ENCODE data around the gene LHX4.
"Not testable (repeated sequence)": the region's sequence is repeated elsewhere in the genome, so short reads cannot be mapped to it uniquely, and the experiment has no call there.

LHX4 gene

GRCh38 chr1:180198196-180198595 lies 31.9 kb upstream of the LHX4 start:
- DNase-seq = no peak

- DNase-seq = no peak
These were observed 31.5 kb upstream of the LHX4 start for GRCh38 chr1:180198611-180199010.

DNA sequence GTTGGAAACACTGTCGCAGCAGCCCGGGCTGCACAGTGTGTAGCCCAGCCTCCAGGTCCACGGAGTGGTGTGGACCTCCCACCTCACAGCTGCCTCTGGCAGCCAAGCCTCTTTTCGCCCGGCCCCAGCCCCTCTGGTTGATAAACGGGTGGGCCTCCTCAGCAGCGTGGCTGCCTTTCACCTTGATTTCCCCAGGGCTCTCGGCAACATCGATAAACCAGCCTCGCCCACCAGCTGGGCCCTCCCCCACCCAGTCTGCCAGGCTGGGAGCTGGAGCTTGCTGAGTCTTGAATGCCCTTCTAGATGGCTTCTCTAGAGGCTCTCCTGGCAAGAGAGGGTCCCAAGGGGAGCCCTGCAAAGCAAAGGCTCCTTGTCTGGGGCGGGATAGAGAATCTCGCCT lies 31.0 kb upstream of the LHX4 start:
- DNase-seq = no peak

- no peak for DNase-seq
These were observed 28.4 kb upstream of the LHX4 start for GRCh38 chr1:180201451-180202200.

DNA sequence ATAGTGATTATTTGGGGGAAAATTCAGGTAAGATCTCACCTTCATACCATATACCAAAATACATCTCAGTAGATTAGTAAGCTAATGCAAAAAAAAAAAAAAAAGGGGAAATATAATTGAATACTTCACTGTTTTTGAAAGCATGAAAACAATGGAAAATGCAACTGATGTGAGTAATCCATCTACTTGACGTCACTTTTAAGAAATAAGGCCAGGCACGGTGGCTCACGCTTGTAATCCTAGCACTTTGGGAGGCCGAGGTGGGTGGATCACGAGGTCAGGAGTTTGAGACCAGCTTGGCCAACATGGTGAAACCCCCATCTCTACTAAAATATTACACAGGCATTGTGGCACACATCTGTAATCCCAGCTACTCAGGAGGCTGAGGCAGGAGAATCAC lies 27.5 kb upstream of the LHX4 start:
- DNase-seq = not testable (repeated sequence)

- no peak for DNase-seq
These were observed 25.8 kb upstream of the LHX4 start for GRCh38 chr1:180204231-180204630.

DNA sequence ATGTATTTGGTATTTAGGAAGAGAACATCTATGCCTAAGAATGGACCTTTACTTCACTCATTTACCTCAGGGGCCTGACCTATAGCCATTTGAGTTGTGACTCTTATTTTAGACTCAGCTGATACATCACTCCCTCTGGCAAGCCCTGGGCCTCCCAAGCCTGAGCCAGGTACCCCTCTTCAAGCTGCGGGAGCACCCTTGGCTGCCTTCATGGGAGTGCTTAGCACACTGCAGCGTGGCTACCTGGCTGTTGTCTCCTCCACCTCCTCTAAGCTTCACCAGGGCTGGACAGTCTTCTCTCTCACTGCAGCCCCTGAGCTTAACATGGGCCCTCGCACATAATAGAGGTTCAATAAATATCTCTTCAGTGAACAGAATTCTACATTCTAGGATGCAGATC lies 23.5 kb upstream of the LHX4 start:
- no peak for DNase-seq

- DNase-seq = no peak
These were observed 21.8 kb upstream of the LHX4 start for GRCh38 chr1:180208264-180208663.

GRCh38 chr1:180210008-180210620 lies 19.9 kb upstream of the LHX4 start:
- no peak for DNase-seq

DNA sequence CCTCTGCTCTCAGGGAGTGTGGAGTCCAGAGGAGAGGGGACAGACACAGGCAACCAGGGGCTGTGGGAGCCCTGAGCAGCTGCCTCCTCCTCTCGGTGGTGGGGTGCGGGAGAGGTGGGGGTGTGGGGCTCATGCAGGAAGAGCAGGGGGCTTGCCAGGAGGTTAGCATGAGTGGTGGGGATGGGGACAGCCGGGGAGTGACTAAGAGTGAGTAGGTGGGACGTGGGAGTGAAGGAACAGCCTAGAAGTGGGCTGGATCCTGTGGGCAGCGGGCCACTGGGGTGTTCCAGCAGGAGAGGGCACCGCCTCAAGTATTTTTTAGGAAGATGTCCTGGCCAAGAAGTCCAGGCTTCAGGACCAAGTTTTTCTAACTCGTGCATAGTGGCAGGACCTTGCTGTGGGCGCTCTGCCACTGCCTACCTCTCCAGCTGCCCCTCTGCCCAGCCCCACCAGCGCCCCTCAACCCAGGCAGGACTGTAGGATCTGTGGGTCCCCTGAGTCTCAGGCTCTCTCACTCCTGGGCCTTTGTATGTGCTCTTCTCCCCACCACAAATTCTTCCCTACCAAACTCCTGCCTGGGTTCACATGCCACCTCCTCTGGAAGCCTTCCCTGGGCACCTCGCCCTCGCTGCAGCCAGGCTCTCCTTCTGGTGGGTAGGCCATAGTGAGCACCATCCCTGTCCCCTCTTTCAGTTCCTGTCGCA lies 18.8 kb upstream of the LHX4 start:
- DNase-seq = no peak

GRCh38 chr1:180211860-180212229 lies 18.2 kb upstream of the LHX4 start:
- no peak for DNase-seq

DNA sequence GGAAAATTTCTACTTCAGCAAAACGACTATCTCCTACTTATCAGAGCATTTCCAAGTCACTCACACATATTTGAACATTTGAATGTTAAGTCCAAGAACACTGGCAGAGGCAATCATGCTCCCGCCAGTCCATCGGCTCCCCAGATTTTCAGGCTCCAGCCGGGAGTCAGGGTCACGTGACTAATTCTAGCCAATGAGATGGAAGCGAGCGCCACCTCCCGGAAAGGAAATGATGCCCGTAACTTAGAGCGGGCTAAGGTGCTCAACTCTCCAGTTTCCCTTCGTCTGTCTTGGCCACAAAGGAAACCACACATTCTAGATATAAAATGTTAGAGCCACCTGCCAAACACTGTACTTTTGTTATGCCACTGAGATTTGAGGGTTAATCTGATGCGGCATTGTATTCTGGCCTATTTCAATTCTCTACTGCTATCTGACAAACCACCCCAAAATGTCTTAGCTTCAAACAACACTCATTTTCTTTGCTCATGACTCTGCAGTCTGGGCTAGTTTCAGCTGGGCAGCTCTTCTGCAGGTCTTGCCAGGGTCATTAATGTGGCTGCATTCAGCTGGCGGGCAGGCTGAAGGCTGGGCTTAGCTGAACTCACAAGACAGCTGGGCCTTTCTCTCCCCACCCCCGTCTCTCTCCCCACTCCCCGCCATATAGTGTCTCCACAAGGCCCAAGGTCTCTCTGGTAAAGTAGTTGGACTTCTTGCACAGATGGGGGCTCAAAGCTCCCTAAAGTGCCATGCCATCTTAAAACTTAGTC lies 16.5 kb upstream of the LHX4 start:
- DNase-seq = no peak

GRCh38 chr1:180215856-180216625 lies 14.0 kb upstream of the LHX4 start:
- no peak for DNase-seq

- DNase-seq = no peak
These were observed 13.1 kb upstream of the LHX4 start for GRCh38 chr1:180217006-180217405.

DNA sequence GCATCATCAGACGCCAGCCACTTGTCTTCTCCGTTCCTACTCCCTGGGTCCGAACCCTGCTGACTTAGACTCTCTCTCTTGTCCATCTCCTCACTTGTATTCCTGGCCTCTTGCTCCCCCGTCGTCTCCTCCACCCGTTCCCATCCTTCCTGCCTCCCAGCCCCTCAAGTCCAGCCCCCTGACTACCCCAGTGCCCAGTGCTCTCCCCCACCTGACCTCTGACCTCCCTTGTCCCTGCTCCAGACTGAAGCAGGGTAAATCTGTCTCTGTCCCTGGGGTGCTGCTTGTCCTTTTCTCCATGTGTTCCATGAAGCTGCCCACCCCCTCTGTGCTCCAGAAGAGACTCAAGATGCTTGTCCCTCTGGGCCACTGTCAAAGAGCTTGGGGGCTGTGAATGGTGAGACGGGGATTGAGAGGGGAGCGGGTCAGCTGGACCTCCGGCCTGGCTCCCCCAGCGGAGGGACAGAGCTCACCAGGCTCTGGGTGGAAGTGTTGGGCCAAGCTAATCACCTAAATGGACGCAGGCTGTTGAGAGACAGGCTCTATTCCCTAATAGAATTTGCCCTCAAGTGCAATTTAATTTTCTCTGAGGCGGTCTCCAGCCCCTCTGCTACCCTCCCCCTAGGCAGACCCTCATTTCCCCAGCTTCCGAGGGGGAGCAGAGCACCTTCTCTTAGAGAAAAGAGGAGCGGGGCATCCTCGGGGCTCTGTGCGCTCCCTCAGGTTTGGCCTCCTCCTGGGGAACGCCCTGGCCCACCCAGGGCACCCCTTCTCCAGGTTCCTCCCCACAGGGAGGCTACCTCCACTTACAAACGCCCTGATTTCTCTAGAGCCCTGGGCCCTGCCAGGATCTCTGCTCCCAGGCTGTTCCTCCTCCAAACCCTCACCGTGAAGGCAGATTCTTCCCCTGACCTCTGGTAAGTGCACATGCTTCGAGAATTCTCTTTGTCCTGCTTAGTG lies 11.0 kb upstream of the LHX4 start:
- no peak for DNase-seq

GRCh38 chr1:180219776-180220175 lies 10.3 kb upstream of the LHX4 start:
- no peak for DNase-seq

DNA sequence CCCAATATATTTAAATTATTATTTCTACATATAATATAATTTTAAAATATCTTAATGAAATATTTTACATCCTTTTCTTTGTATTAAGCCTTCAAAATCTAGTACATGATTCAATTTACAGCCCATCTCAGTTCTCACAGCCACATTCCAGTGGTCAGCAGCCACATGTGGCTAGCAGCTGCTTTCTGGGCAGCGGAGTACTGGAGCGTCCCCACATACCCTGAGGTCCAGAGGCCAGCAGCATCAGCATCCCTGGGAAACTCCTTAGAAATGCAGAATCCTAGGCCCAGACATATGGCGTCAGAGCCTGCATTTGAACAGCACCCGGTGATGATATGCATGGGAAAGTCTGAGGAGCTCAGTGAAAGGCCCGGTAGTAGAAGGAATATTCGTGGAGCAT lies 8.6 kb upstream of the LHX4 start:
- DNase-seq = no peak

DNA sequence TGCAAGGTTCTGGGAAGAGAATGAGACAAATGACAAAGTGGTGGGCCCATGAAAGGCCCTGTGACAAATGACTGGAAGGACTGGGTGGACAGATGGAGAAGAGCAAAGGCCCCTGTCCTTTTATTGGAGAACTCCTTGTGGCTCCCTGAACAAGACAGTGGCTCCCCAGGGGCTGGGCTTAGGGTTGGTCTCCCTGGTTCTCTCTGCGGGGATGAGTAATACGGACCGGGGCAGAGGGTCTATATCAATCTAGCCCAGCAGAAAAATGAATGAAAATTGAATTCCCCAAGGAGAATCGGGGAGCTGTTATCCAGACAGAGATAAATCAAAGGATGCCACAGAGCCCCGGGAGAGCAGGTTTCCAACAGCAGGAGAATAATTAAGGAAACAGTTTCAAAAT lies 5.2 kb upstream of the LHX4 start:
- no peak for DNase-seq

DNA sequence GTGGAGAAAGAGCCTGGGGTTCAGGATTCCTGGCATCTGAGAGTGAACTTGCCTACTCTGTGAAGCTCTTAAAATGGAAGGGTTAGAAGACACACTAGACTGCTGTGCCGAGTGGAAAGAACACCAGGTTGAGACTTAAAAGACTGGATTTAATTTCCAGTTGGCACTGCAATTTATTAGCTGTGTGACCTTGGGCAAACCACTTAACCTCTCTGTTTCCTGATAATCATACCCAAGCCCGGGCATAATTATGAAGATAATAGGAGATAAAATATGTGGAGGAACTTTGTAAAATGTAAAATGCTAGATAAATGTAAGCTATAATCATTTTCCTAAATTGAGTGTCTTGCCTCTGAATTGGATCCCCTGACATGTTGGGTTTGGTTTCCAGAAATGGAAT lies 4.7 kb upstream of the LHX4 start:
- no peak for DNase-seq

DNA sequence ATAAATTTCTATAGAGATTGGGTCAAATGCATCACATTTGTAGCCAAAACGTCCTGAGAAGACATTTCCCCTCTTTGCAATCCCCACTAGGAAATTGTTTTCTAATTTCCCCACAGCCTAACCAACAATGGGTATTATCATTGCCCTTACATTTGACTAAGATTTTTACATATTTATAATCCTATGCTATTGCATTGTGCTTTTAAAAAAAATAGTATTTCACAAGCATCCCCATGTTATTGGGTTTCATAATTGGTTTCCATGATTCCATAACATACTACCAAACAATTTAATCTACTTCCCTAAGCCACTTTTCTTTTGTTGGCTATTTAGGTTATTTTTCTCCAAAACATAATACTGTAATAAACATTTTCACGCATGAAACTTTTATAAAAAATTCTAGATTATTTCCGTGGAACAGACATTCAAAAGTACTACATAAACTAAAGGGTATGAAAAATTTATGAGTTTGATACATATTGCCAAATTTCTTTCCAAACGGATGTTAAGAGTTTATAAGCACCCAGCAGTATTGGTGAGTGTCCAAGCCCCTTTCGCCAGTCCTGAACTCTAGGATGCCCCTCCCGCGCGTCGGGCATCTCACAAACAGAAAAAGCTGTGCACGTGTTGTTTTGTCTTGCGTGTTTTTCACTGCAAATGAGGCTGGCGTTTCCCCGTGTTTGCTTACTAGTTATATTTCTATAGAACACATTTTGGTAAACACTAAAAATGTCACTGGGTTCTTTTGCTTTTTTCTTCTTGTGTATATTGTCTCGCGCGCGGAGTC lies 2.0 kb upstream of the LHX4 start:
- DNase-seq = no peak

Data from NCI-H446 treated with DMSO at 0.1 percent for 48 hours (cell line).